Activated effector memory CD4-positive, alpha-beta T cell treated with anti-CD3 and anti-CD28 coated beads, Interleukin-2, amount 50 U/mL, for 16 hours (primary cell): ENCODE results near the gene TUT4.

Experiments
- DNase-seq: peaks from one replicate; pipeline ENCODE4 v3.0.0-alpha.2; 2020

TUT4 gene

DNA sequence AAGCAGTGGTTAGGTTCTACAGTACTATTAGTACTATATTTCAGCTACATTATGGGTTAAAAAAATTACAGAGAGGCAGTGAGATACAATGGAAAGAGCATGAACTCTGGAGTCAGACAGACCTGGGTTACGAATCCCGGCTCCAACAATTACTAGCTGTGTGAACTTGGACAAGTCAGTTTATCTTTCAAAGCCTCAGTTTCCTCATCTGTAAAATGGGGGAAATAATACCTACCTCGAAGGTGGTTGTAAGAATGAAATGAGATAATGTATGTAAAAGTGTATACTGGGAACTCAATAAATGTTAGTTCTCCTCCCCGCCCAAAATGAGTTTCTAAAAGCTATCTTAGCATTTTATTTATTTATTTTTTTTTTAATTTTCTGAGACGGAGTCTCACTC is 89.0 kb downstream of the TUT4 start:
- DNase-seq, result no peak

DNA sequence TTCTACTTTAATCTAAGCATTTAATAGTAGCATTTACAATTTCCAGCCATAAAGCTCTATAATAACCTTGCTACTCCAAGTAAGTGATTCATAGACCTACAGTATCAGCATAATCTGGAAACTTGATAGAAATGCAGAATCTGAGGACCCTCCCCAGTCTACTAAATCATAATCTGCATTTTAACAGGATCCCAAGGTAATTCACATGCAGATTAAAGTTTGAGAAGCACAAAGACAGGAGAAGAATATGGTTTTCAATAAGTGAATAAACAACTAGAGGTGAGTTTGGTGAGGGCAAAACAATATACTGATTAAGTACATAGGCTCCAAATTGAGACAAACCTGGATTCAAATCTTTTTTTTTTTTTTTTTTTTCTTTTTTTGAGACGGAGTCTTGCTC is 91.1 kb downstream of the TUT4 start:
- DNase-seq, result no peak

DNA sequence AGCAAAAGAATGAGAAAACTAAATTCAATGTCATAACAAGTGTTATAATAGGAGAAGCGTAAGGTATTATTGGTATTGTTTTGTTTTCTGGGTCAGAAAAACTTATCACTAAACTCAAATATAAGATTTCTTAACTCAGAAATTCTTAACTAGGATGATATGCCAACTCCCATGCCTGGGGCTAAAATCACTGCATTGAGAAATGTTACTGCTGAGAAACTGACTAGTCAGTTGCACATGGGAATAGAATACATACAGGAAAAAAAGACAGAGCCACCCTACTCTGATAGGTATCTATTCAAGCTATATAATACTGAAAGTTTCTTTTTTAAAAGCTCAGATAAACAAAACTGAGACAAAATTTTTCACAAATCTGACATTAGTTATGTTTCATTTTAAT is 92.2 kb downstream of the TUT4 start:
- DNase-seq, result no peak

DNA sequence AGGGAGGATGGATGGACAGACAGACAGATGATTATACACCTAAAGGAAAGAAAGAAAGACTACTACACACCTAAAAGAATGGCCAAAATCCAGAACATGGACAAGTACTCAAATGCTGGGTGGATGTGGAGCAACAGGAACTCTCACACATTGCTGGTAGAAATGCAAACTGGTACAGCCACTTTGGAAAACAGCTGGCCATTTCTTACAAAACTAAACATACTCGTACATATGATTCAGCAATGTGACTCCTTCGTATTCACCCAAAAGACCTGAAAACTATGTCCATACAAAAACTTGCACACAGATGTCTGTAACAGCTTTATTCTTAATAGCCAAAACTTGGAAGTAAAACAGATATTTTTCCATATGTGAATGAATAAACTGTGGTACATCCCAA is 97.2 kb downstream of the TUT4 start:
- no peak for DNase-seq

DNA sequence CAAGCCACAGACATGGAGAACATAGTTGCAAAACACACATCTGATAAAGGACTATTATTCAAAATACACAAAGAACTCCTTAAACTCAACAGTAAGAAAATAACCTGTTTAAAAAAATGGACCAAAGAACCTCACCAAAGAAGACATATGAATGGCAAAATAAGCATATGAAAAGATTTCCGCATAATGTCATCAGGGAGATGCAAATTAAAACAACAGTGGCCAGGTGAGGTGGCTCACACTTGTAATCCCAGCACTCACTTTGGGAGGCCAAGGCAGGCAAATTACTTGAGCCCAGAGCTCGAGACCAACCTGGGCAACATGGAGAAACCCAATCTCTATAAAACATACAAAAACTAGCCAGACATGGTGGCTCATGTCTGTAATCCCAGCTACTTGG is 98.1 kb downstream of the TUT4 start:
- no peak for DNase-seq

DNA sequence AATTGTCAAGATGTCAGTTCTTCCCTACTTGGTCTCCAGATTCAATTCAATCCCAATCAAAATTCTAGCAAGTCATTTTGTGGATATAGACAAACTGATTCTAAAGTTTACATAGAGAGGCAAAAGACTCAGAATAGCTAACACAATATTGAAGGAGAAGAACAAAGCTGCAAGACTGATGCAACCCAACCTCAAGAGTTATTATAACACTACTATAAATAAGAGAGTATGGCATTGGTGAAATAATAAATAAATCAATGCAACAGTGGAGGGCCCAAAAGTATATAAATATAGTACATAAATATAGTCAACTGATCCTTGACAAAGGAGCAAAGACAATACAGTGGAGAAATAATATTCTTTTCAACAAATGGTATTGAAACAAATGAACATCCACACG is 98.8 kb downstream of the TUT4 start:
- DNase-seq, result no peak

DNA sequence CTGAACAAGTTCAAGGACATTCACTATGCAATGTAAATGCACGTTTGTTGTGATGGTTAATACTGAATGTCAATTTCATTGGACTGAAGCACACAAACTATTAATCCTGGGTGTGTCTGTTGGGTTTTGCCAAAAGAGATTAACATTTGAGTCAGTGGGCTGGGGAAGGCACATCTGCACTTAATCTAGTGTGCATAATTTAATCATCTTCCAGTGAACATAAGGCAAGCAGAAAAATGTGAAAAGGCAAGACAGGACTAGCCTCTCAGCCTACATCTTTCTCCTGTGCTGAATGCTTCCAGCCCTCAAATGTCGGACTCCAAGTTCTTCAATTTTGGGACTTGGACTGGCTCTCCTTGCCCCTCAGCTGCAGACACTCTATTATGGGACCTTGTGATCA is 108.4 kb downstream of the TUT4 start:
- DNase-seq, result no peak

DNA sequence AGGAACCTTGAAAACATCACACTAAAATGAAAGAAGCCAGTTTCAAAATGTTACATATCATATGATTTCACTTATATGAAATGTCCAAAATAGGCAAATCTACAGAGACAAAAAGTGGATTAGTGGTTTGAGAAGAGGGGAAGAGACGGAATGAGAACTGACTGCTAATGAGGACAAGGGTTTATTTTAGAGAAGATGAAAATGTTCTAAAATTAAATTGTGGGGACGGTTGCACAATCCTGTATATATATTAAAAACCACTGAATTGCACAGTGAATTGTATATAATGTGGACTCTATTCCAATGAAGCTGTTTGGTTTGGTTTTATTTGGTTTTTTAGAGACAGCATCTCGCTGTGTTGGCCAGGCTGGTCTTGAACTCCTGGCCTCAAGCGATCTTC is 112.9 kb downstream of the TUT4 start:
- DNase-seq, result no peak

DNA sequence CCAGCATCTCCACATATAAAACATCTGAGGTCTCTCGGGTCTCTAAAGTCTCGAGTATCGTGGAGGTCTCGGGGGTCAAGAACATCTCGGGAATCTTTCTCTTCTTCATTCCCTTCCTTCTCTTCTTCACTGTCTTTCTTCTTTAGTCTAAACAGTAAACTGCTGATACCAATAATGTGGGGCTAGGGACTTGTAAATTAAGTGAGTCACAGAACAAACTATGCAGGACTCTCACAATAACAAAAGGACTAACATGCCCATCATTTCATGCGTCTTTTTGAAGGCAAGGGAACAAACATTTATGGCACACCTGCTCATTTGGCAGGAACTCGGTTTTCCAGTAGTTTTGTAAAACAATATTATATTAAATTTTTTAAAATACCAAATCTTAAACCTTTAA is 116.1 kb downstream of the TUT4 start:
- DNase-seq, result no peak

DNA sequence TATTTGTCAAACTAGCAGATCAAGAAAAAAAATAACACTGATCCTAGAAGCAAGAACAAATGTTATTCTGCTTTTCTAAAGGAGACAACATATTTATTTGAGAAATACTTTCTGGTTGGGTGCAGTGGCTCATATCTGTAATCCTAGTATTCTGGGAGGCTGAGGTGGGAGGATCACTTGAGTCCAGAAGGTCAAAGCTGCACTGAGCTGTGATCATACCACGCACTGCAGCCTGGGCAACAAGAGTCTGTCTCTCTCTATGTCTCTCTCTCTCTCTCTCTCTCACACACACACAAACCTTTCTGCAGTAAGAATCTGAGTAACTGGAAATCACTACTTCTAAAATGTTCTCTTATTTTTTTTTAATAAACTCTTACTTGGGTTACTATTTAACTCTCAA is 117.2 kb downstream of the TUT4 start:
- no peak for DNase-seq

DNA sequence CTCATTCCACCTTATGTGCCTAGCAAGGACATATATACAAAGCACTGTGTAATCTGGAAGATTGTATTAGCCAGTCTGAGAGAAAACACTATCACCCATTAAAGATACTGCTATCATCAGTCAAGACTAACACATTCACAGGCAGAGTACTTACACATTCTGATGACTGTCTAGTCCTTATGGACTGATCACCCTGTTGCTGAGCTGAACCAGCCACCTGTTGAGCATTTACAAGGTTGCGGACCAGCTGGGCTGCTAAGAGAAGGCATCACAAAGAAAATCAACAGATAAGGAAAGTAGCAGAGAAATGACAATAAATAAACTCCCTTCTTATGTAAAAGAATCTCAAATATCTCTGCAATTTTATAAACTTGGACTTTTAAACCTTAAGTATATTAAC is 117.7 kb downstream of the TUT4 start:
- DNase-seq, result no peak

DNA sequence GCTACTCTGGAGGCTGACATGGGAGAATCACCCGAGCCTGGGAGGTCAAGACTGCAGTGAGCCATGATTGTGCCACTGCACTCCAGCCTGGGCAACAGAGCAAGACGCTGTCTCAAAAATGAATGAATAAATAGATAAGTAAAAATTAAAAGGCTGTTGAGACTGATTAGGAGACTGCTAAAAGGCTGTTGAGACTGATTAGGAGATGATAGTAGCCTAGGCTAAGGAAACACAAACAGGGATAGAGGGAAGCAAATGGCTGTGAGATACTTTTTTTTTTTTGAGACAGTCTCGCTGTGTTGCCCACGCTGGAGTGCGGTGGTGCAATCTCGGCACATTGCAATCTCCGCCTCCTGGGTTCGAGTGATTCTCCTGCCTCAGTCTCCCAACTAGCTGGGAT is 120.1 kb downstream of the TUT4 start:
- DNase-seq, result no peak

DNA sequence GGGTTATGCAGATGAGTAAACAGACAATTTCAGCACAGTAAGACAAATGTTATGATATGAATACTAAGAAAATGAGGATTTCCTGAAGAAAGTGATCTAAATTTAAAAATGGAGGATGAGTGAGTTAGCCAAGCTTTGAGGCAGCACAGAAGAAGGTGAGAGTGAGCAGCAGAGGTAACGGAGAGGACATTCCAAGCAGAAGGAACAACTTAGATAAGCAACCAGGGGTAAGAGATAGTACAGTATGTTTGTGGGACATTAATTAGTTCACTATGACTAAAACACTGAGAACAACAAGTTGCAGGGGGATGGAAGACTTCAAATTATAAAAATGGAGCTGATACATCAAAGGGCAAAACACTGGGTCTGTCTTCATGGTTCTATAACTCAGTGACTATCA is 125.7 kb downstream of the TUT4 start:
- no peak for DNase-seq

DNA sequence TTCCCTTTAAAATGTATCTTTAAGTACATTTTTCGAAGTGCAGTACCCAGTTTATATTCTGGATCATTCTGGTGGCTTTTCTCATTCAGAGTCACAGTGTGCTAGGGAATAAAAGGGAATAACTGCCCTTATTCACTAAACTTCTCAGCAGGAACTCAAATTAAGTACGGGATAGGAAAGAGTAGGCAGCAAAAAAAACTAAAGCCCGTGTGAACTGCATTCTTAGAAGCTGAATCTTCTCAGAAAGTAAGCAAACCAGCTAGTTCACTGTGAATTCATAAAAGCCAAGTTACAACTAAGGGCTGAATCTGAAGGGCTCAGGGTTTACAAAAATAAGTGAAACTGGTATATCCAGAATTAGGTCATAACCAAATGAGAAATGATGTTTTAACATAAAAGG is 126.5 kb downstream of the TUT4 start:
- DNase-seq, result no peak

DNA sequence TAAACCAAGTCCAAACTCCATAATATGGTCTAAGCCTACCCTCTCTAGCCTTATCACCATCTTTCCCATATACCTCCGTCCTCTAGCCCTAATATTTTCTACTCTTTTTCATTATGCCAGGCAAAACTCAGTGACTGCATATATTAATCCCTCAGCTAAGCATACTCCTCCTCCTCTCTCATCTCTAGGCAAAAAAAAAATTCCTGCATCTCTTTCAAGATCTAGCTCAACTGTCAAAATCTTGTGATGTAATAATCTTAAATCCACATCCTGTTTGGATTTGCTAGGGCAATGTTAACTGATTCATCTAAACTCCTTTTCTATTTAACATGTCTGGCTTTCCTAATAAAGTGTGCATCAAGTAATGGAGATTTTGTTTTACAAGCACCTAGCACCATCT is 128.1 kb downstream of the TUT4 start:
- no peak for DNase-seq

DNA sequence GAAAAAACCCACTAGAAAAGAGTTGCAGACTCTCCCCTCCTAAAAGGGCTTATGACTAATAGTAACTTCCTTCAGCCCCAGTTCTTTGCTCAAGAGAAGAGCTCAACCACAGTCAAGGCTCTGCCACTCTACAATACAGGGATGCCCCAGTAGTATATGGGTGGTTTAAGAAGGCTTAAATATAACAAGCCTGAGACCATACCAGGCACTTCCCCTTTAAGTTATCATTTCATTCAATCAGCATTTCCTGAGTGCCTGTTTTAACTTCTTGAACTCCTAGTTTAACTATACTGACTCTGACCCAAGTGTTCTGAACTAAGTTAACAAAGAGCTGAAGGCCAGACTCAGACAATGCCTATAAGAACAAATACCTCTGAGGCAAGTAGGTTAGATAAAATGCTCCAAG is 128.7 kb downstream of the TUT4 start:
- no peak for DNase-seq

DNA sequence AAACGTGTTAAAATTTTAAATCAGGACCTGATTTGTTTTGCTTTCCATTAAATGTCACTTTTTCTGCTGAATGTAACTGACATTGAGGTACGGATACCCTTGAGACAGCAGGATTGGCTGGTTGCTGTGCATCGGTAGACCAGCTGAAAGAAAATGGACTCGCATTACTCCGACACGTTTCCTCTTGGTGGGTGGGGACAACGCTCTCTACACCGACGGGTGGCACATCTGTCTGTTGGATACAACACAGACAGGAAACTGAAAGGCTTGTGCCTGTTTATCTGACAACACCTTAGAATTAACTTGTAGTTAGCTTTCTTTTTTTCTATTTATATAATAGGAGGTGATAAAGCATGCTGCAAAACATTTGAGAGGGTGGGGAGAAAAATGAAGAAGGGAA is 129.1 kb downstream of the TUT4 start:
- peak; percentile 87 for DNase-seq

DNA sequence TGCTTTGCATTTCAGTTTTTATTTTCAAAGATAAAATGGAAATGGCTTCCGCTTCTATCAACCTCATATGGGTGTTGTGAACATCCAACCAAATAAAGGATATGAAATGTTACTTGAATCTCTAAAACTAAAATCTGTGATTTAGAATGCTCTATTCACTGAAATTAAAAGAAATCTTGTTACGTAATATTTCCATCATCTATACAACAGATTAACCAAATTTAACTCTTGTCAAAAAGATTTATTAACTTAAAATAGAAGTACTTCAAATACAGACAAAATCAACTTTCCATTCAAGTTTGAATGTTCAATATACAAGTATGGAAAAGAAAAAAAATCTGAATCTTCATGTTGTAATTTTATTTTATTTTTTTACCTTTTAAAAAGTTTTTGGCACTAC is 129.8 kb downstream of the TUT4 start:
- DNase-seq, result no peak

DNA sequence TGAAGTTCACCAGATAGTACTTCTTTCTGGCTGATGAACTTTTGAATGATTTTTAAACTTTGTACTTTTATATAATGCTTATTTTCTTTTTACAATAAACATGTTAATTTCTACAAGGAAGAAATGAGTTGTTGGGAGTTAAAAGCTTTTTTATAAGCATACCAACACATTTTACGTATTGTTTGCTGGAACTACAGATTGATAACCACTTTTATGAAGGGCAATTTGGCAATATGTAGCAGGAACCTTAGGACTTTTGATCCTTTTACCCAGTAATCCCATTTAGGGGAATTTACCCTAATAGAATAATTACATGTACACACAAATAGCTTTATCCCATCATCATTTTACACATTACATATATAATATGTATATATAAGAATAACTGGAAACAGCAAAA is 132.2 kb downstream of the TUT4 start:
- no peak for DNase-seq

DNA sequence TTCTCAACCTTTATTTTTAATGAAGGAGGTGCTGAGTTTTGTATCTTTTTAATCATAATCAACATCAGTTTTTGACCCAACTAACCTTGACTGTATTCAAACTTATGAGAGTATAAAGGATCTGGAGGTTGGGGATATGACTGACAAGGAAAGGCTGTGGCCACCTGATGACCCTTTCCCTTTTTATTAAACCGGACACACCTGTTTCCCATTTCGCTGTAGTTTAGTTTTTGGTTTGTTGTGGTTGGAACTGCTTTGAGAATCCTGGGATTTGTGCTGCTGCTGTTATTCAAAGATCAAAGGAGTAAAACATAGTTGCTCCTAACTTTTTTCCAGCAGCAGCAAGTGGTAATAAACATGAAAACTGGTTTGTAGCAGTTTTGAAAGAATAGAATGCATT is 136.1 kb downstream of the TUT4 start:
- no peak for DNase-seq

DNA sequence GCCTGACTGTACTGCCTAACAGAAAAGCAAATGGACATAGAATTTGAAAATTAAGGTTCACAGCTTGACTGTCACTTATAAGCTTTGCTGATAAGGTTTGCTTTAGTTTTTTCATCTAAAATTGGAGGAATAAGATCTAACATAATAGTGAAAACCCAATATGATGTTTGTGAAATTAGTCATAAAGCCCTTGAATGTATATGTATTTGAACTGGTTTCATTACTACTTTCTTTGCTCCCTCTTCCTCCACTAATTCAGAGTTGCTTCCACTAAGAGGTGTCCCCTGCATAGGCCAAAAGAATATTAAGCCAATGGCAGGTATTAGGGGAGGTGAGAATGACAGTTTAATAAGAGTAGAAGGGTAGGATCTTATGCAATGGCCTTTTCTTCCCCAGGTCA is 137.9 kb downstream of the TUT4 start:
- no peak for DNase-seq

DNA sequence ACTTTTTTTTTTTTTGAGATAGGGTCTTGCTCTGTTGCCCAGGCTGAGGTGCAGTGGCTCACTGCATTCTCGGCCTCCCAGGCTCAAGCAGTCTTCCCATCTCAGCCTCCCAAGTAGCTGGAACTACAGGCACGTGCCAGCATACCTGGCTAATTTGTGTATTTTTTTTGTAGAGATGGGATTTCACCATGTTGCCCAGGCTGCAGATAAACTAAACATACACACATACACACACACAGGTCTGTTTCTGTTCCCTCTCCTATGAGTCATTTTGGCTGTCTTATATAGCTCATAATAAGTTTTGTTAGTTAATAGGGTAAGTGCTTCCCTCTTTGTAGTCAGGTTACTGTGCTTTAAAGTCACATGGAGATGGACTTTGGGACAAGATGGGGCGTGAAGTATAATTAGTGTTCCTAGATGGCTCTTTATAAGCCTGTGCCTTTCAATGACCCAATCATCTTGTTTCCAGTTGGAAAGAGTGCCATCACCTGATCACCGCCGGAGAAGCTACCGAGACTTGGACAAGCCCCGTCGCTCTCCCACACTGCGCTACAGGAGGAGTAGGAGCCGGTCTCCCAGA is 139.4 kb downstream of the TUT4 start:
- DNase-seq, result no peak

DNA sequence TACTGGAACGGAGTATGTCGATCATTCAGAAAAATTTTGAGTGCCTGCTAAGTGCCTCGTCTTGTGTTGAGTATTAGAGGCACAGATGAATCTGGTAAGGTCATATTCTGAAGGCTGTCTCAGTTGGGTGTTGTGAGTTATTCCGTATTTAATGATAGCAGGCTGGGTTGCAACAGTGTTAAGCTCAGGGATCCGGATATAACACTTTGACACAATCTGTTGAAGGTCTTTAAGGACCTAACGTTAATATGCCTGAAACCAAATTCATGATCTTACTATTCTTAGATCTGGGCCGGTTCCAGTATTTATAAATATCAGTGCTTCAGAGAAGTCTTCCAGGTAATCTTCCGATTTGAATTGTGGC is 147.9 kb downstream of the TUT4 start:
- DNase-seq, result no peak

DNA sequence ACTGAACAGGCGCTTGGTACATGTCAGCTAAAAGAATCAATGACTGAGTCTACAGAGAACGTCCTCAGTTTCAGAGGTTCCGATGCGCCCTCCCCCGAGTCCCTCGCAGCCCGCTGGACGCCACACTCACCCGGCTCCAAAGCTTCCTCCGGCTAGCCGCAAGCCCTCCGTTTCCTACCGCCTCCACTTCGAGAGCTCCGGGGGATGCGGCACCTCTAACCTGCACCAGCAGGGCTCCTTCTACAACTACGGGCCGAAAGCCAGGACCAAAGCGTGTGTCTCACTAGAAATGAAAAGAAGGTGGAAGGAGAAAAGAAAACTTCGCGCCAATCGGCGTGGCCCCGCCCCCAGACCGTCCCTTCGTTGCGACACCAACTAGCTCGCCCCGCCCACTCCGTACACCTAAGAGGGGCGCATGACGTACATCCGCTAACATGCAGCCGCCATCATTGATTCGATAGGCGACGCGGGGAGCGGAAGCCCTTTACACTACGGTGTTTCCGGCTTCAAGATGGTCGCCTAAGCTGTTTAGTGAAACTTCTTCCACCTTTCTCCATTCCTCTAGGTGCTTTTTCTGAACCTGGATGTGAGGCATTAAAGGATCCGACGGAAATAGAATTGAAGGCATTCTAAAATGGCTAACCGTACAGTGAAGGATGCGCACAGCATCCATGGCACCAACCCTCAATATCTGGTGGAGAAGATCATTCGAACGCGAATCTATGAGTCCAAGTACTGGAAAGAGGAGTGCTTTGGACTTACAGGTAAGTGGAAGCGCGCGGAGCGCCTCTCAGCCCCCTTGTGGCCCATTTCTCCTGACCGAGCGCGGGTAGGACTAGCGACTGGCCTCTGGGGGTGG is 148.5 kb downstream of the TUT4 start, which contains the start of the genes ORC1 and PRPF38A:
Gene ORC1, minus strand, starts transcription at position 308 of the 859 bp plus-strand sequence. CDS start 2,200 bp downstream, outside the sequence.
Gene PRPF38A, plus strand, starts transcription at position 487 of the 859 bp plus-strand sequence. Its CDS starts 148 bp downstream, at position 635.
- DNase-seq, result peak; percentile 99
